ENCODE measurements around the gene BTBD8.

BTBD8 gene

DNA sequence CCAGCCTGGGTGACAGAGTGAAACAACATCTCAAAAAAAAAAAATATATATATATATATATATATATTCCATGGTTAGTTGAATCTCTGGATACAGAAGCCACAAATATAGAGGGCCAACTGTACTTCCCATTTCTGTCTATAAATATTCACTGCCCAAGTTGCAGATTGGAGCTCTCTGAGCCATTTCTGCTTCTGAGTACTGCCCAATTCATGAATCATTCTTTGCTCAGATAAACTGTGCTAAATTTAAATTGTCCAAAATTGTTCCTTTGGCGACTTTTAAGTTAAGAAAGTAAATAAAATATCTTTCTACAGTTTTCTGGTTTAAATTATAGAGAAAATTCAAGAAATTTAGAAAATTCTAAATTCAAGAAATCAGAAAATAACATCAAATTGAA is 114.4 kb downstream of the BTBD8 start:
- DNase-seq = no peak

DNA sequence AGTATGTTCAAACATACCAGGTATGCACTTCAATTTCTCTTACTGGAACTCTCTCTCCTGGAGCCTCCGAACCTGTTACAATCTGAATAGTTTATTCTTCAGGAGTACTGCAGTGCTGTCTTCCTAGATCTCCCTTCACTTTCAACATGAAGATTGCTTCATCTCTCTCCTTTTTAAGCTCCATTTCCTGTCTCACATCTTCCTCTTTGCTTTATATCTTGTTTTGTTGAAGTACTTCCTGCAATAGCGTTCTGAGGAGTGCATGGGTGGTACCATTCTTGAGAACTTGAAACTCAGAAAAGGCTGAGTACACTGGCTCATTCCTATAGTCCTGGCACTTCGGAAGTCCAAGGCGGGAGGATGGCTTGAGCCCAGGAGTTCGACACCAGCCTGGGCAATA is 121.8 kb downstream of the BTBD8 start:
- no peak for DNase-seq

DNA sequence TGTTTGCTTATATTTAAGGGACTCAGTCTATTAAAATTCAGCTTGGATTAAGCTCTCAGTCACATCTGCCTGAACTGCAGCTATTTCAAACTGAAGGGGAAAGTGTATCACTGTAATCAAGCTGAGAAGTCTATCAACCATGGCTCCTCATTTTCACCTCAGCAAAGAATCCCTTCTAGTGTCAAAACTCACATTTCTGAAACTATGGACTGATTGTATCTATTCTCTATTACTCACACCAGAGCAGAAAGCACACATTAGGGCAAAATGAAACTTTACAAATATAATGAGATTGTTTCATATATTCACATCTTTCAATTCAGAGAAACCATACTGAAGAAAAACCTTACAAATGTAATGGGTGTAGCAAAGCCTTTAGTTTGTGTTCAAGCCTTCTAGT is 123.0 kb downstream of the BTBD8 start:
- no peak for DNase-seq

DNA sequence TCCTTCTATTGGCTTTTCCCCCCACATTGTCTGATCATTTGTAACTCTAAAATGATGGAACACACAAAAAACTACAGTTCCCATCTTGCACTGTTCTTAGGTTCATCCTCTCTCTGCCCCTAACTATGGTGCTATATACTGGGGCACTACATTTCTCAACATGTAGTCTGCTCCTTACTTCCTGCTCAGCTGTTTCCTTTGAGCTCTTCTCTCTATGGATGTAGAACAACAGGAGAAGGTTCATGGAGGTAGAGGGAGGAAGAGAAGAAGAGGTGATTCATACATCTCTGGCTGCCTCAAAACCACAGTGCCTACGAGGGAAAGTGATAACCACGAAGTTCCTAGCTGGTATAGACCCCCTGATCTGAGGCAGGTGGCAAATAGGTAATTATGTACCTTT is 130.6 kb downstream of the BTBD8 start:
- DNase-seq = no peak

DNA sequence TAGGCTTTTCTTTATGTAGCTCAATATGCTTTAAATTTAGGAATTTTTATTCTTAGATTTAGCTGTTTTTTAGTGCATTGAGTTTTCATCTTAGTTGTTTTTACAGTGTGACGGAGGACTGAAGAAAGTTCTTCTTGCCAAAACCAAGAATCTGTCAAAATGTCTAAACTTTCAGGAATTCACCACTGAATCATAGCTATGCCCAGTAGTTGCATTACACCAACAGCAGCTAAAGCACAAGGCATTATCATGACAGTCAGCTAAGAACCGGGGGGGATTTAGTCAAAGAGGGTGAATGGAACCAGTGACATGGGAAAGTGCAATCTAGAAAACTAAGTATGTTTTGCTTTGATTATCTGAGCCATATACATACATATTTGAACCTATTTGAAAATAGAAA is 131.0 kb downstream of the BTBD8 start:
- no peak for DNase-seq

DNA sequence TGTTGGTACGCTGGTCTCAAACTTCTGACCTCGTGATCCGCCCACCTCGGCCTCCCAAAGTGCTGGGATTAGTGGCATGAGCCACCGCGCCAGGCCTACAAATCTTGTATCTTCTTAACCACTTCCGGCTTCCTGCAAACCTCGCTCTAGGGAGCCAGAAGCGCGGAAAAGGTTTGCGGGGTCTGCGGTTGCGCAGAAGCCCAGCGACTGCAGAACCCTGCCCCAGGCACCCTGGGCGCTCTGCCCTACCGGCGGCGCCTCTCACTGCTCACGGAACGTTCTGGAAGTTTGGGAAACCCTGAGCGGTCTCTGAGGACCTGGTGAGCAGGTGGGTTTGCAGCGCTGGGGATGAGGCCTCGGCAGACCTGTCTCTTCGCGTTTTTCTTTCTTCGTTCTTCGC is 137.6 kb downstream of the BTBD8 start, which contains the start of gene C1orf146:
C1orf146 (plus strand) TSS at position 195 of the 400 bp plus-strand sequence. CDS start 13,506 bp downstream, outside the sequence.
- DNase-seq = no peak

DNA sequence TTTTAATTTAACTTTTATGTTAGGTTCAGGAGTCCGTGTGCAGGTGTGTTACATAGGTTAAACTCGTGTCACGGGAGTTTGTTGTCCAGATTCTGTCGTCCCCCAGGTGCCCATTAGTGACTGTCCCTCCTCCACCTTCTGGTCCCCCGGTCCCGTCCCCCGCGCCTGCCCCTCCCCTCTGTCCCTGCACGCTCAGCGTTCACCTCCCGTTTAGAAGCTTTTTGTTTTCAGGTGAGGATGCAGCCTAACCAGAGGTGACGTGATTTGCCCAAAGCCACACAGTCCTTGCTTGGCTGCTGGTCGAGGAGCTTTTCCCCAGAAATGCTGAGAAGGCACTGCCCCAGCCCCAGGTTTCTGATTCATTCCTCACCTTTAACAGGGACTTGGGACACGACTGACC is 138.4 kb downstream of the BTBD8 start:
- no peak for DNase-seq

DNA sequence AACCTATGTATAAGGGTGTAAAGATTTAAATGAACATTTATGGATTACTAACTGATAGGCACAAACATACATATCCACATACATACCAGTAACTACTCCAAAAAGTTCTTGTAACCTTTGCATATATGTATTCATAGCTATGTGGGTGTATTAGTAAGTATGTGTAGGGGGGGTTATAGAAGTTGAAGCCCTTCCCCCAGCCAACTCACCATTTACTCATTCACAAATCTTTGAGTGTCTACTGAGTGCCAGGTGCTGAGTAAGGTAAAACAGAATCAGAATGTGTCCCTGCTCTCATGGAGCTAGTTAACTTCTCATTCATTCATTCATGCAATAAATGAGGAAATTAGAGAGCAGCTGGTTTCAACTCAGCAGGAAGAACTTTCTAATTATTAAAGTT is 138.9 kb downstream of the BTBD8 start:
- no peak for DNase-seq

DNA sequence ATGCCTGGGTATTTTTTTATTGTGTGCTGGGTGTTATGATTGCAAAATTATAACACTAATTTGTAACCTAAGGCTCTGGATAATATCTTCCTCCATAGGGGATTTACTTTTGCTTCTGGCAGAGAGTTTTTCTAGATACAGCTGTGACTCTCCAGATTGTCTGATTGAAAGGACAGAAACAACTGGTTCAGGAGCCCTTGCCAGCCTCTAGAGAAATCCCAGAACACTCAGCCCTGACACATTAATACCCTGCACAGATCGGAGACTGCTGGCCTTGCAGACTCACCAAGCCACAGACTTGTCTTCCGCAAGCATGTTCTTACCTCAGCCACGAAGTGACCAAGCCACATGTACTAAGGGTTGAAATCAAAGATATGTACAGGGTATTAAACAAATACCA is 148.3 kb downstream of the BTBD8 start:
- no peak for DNase-seq

DNA sequence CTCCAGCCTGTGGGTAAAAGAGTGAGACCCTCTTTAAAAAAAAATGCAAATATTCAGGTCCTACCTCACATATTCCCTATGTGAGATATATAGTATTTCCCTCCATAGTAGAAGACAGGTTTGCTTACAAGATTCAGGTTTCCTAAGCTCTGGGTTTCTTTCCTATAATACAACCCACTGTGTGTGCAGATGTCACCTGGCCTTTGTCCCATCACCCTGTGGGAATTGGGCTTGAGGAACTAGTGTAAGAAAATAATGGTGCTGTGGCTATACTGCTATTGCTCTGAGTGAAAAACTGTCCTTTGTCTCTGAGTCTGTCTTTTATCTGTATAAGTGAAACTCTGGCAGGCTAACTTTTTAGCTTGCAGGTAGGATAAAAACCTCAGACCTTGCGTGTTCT is 150.6 kb downstream of the BTBD8 start:
- DNase-seq = no peak

All from activated effector memory CD4-positive, alpha-beta T cell treated with Interleukin-2 at 50 U/mL for 16 hours (primary cell).